ENCODE measurements around the gene MYO1E. TPM values are rescaled to one million over a fixed set of nuclear protein-coding genes. Genes with fewer than 3 reads are reported as not detected.
A peak's percentile ranks its signal among the peaks of the same experiment; 100 is the strongest.

Gene MYO1E
- polyA plus RNA-seq, 1 experiment = 34.0 TPM

- DNase-seq (ENCODE audit: low read depth) = no peak
- Histone ChIP-seq H3K36me3 (ENCODE audit: control insufficient read depth, insufficient read depth, low read length) (peaks cover 2% of the 10 kb centered on the region; the same call in 1 of the 2 replicates), H3K27me3 (ENCODE audit: control insufficient read depth, insufficient read depth, low read length) (no peaks in the 10 kb centered on the region), H3K4me3 (ENCODE audit: low read depth, low read length) (no peak overlapping the region)
- TF ChIP-seq, protein P1, sequence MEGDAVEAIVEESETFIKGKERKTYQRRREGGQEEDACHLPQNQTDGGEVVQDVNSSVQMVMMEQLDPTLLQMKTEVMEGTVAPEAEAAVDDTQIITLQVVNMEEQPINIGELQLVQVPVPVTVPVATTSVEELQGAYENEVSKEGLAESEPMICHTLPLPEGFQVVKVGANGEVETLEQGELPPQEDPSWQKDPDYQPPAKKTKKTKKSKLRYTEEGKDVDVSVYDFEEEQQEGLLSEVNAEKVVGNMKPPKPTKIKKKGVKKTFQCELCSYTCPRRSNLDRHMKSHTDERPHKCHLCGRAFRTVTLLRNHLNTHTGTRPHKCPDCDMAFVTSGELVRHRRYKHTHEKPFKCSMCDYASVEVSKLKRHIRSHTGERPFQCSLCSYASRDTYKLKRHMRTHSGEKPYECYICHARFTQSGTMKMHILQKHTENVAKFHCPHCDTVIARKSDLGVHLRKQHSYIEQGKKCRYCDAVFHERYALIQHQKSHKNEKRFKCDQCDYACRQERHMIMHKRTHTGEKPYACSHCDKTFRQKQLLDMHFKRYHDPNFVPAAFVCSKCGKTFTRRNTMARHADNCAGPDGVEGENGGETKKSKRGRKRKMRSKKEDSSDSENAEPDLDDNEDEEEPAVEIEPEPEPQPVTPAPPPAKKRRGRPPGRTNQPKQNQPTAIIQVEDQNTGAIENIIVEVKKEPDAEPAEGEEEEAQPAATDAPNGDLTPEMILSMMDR (IDR thresholded peaks at IDR 0.05; ENCODE audit: insufficient read depth, low read depth, low read length) = no peak
- CTCF ChIA-PET = interaction anchor here (0.8 to 0.9 kb wide), 2 partner anchors 10 to 293 kb away, joined by 3 read pairs; no protein-coding TSS in a partner anchor
- POLR2A ChIA-PET = no interaction called here
Observed at GRCh38 chr15:59197454-59197853, 175.2 kb downstream of the MYO1E start.

DNA sequence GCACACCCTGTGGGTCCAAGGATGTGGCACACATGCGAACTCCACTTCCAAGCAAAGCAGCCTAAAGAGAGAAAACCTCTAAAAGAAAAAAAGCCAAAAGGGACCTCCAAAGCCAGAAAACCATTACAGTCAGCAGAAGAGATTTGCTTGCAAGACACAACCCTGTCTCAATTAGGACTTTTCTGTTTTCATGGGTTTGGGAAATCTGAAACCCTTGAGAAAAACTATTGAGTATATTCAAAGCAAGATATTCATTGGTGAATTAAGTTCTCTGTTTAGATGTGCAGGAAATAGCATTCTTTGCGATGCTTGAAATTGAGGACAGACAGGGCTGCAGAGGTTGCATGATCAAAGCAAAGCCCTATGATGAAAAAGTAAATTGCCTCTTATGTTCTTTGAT, 176.3 kb downstream of the MYO1E start:
- DNase-seq (ENCODE audit: low read depth) = no peak
- POLR2A ChIA-PET = no interaction called here

GRCh38 chr15:59194639-59195325, 177.9 kb downstream of the MYO1E start:
- Histone ChIP-seq H3K27me3 (ENCODE audit: control insufficient read depth, insufficient read depth, low read length) (no peaks in the 10 kb centered on the region), H3K4me3 (ENCODE audit: low read depth, low read length) (no peak overlapping the region), H3K36me3 (ENCODE audit: control insufficient read depth, insufficient read depth, low read length) (peaks cover 4% of the 10 kb centered on the region; the same call in 1 of the 2 replicates)
- ChIA-PET CTCF (interaction anchor here (1.0 kb wide), 1 partner anchor 11 kb away, joined by 3 read pairs; no protein-coding TSS in a partner anchor), POLR2A (no interaction called here)
- TF ChIP-seq, protein P1 (IDR thresholded peaks at IDR 0.05; ENCODE audit: insufficient read depth, low read depth, low read length) = no peak
- no peak for DNase-seq (ENCODE audit: low read depth)

More for the DNA sequence above, 176.3 kb downstream of the MYO1E start:
- H3K4me3 ChIP-seq (ENCODE audit: low read depth, low read length) = no peak overlapping the region
- H3K36me3 ChIP-seq (ENCODE audit: control insufficient read depth, insufficient read depth, low read length) = no peaks in the 10 kb centered on the region; the same call in 1 of the 2 replicates
- no peaks in the 10 kb centered on the region for H3K27me3 ChIP-seq (ENCODE audit: control insufficient read depth, insufficient read depth, low read length)
- CTCF ChIA-PET = no interaction called here
- TF ChIP-seq, protein P1 (IDR thresholded peaks at IDR 0.05; ENCODE audit: insufficient read depth, low read depth, low read length) = no peak

GRCh38 chr15:59191855-59192237, 180.8 kb downstream of the MYO1E start:
- POLR2A ChIA-PET = interaction anchor here (0.5 kb wide), 2 partner anchors 116 to 212 kb away, joined by 3 read pairs; no protein-coding TSS in a partner anchor
- no peaks in the 10 kb centered on the region for H3K27me3 ChIP-seq (ENCODE audit: control insufficient read depth, insufficient read depth, low read length)
- peak; percentile 89 for DNase-seq (ENCODE audit: low read depth)
- CTCF ChIA-PET = interaction anchor here (0.9 kb wide), 1 partner anchor 137 kb away, joined by 3 read pairs; no protein-coding TSS in a partner anchor
- TF ChIP-seq, protein P1 (IDR thresholded peaks at IDR 0.05; ENCODE audit: insufficient read depth, low read depth, low read length) = no peak
- H3K4me3 ChIP-seq (ENCODE audit: low read depth, low read length) = no peak overlapping the region
- H3K36me3 ChIP-seq (ENCODE audit: control insufficient read depth, insufficient read depth, low read length) = peaks cover 5% of the 10 kb centered on the region; the same call in 1 of the 2 replicates

- Histone ChIP-seq H3K36me3 (ENCODE audit: control insufficient read depth, insufficient read depth, low read length) (peaks cover 5% of the 10 kb centered on the region; the same call in 1 of the 2 replicates), H3K4me3 (ENCODE audit: low read depth, low read length) (no peak overlapping the region), H3K27me3 (ENCODE audit: control insufficient read depth, insufficient read depth, low read length) (no peaks in the 10 kb centered on the region)
- CTCF ChIA-PET = interaction anchor here (1.2 to 1.3 kb wide), 2 partner anchors 12 to 16 kb away, joined by 3 to 4 read pairs; no protein-coding TSS in a partner anchor
- POLR2A ChIA-PET = no interaction called here
- TF ChIP-seq, protein P1 (IDR thresholded peaks at IDR 0.05; ENCODE audit: insufficient read depth, low read depth, low read length) = no peak
- DNase-seq (ENCODE audit: low read depth) = no peak
Observed at GRCh38 chr15:59190291-59190690, 182.4 kb downstream of the MYO1E start.

Data from BJ (cell line).